MV-4-11 (cell line): Measurements from ENCODE around the gene SPRYD3.

ENCODE experiments used
- DNase-seq: peaks from one replicate; lab custom pipeline; 2025; lab: John Stamatoyannopoulos, UW

SPRYD3 gene

DNA sequence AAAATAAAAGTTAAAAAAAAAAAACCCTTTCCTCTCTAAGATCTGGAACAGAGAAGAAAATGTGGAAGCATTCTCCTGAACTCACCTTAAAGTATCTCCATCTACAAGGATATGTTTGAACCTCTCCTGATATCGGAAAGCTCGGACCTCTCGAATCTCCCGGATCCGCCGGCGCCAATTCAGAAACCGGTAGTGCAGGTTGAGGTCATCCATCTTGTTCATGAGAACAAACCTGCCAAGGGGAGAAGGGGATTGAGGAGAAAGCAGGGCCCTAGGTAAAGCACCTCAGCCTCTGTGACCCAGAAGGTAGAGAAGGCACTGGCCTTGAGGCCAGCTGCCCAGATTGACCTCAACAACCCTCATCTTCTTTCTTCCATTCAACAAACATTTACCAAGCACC lies 2.2 kb downstream of the SPRYD3 start:
- no peak for DNase-seq

DNA sequence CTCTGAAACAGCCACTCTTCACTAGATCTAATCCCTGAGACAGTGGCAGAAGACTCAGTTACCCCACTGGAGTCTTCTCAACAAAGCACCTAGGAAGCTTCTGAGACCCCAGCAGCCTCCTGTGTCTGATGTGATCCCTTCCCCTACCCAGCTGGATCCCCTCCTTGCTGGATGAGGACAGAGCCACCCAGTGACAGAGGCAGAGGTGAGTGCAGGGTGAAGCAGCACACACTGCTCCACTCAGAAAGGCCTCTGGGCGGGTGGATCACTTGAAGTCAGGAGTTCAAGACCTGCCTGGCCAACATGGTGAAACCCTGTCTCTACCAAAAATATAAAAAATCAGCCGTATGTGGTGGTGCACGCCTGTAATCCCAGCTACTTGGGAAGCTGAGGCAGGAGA lies 2.7 kb downstream of the SPRYD3 start:
- DNase-seq, result no peak

DNA sequence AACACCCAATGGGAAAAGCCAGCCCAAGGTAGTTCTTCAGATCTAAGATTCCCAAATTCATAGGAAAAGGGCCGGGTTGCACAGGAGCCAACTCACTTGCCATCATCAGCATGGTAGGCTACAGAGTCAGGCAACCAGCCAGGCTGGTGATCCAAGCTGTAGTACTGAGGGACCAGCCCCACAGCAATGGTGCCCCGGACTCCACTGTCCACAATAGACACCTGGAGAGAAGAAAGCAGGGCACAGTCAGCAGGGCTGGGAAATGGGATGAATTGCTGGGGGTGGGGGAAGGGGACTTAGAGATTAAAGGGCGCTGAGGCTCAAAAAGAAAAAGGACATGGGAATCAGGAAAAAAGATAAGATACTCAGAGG lies 4.2 kb downstream of the SPRYD3 start:
- DNase-seq, result no peak

DNA sequence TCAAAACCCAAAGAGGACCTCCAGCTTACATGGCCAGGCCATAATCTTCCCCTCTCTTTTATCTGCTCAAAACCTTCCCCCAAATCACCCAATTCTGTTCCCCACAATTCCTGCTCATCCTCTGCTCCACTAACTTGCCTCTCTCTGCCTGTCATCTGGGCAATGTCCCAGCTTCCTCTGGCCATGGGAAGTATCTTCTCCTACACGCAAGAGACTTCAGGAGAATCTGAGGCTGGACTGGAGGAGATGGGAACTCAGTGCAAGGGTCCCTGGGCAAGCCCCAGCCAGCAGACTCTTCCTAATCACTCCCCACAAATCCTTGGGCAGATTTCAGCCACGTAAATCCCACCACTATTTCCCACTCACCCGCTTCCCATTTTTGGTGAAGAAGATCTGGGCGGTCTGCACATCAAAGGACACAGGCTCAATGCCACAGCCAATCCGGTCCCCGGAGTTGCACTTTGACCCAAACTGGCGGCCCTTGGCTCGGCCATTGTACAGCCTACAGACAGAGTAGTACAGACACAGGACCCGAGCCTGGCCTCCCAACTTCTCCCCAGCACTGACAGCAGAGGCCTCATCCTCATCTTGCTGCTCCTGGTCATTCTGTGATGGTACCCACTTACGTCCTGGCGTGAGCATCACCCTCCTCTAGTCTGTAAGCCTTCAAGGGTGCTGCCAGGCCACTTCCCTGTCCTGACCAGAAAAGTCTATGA lies 4.7 kb downstream of the SPRYD3 start:
- no peak for DNase-seq

DNA sequence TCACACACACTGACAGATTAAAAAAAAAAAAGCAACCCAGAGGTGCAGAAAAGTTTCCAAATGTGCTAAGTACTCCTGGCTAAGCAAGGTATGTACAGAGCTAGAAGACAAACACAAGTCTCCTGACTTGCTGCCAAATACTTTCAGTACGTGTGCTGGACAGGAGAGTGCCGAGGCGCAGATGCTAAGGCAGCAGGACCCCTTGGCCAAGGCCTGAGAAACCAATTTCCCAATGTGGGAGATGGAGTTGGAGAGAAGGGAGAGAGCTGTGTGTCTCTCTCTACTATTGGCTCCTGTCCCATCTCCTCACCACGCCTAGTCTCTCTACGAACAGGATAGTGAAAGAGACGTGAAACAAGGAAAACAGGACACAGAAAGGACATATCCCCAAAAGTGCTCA lies 5.3 kb downstream of the SPRYD3 start:
- no peak for DNase-seq

DNA sequence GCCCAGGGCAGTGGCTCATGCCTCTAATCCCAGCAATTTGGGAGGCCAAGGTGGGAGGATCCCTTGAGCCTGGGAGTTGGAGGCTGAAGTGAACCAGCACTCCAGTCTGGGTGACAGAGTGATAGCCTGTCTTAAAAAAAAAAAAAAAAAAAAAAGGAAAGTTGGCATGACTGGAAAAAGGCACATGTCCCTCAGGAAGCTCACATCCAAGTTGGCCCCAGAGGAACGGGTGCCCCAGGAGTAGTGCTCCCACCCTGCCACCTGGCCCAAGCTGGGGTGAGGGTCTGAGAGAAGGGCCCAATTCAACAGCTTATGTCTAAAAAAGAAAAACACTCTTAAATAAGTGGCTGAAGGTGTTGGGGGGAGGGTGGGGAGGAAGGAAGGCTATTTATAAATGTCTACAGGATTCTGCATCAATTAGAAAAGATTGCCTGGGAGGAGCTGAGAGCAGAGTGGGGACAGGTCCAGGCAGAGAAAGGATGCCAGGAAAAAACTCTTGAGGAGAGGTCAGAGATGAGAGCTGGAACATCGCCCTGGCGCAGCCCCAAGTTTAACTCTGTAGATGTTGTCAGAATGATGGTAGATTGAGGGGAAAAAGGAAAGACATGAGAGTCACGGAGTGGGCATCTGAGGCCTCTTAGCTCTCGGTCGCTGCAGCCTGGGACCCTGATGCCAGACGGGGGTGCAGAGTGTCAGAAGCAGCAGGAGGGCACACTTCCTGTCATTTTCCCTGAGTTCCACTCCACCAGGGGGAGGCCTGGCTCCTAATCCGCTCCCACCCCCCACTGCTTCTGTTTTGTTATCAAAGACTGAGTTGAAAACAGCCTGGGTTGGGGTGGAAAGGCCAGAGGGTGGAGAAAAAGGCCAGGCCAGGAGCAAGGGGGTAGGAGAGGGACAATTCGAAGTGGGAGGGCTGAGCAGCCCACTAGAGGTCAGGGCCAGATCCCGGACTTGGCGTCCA lies 7.3 kb downstream of the SPRYD3 start:
- no peak for DNase-seq

DNA sequence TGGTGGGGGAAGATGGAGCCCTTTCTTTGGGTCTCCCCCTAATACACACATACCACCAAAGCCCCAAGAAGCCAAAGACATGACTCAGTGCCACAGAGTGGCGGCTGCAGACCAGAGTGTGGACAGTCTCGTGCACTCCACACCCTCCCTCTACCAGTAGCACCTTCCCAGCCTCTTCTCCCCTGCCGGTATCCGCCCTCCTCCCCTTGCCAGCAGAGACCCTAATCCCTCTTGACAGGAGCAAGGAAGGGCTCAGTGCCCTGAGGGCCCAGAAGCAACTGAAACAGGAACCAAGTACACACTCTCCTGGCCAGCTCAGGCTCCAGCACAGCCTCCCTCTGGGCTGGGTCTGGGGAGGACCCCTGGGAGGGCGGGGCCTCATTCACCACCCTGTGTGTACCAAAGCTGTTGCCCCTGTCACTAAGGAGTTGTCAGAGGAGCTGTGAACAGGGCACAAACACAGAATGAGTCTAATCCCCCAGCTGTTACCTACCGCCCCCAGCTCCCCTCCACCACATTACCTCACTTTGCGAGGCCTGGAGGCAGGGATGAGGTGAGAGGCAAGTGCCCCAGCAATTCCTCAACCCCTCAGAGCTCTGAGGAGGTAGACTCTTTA lies 8.2 kb downstream of the SPRYD3 start:
- peak; percentile 47 for DNase-seq

DNA sequence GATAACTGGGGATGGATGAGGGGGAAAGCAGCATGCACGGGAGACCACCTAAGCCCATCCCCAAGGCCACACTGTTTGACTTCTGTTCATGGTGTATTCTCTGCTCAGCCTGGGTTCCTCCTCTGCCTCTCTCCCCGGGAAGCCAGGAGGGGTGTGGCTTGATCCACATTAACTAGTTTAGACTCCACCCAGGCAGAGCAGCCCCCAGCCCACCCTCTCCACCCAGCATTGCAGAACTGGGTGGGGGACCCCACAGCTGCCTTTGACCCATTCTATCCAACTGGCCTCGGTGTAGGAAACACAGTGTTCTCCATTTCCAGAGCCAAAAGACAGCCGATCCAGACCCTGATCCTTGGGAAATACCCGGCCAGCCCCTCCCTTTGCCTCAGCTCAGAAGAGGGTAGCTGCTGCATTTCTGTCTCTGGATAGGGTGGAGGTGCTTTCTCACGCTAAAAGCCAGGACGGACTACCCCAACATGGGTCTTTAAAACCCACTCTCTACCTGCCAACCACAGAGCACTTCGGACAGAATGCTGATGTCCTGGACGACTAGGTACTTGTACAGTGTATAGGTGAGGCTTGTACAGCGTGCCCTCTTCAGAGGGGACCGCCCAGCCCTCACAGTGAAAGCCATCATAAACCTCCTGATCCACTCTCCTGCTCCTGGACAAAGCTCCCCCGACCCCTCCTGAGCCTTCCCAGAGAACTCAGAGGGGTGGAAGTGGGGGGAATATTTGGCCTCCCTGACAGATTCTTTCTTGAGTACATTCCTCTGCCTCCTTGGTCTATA lies 9.4 kb downstream of the SPRYD3 start:
- DNase-seq, result no peak

DNA sequence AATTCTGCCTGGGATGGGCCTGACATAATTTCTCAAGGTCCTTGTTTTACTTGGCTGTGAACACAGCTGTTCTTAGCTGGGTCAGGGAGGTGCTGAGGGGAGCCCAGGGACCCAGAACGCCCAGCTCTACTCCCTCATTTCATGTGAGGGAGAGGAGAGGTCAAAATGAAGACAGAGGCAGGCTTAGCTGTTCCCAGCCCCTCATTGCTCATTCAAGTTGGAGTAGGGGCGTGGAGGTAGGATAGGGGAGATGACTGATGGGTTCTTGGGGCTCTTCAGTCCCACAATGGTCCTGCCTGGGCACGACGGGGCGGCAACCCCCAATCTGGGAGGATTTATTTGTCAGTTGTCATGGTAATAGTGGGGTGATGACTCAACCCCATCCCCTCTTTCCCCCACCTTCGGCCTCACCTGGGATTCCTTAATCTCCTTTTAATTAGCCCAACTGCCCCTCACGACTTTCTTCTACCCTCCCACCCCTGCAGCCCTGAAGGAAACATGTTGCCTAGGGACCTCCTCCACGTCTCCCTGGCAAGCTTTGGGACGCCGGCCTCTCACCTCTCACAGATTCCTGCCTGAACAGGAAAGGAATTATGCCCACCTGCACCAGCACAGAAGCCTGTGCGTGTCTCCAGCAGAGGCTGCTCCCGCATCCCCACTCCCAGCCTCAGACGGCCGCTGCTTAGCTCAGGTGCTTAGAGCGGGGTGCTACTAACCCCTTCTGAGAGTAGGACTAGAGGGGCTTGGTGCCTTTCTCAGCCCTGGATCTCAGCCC lies 10.2 kb downstream of the SPRYD3 start:
- DNase-seq, result no peak

DNA sequence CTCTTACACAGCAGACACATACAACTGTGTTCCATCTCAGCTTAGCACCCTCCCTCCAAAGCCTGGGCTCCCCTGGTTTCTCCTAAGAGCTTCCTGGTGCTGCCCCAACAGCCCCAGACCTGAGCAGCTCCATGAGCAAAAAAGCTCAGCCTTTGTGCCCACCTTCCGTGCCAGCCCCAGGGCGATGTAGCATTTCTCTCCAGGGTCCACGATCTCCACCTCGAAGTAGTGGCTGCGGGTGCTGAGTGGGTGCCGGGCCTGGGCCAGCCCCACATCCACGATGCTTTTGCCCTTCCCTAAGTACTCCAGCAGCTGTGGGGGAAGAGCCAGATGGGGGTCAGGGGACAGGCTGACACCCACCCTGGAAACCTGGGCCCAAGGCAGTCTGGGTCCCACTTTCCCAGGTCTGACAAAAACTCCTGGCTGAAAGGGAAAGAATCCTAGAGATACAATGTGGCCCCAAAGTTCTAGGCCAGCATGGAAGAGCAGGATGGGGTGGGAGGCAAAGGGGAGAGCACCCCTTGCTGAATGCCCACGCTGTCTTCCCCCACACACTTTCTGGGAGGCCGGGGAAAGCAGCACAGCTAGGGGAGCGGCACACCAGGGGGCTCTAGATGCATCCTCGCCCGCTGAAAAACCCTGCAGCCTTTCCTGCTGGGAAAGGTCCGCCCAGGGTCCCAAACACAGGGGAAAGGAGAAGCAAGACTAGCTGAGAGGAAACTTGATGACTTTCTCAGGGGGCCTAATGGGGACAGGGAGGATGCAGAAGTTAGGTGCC lies 11.0 kb downstream of the SPRYD3 start:
- DNase-seq, result no peak

DNA sequence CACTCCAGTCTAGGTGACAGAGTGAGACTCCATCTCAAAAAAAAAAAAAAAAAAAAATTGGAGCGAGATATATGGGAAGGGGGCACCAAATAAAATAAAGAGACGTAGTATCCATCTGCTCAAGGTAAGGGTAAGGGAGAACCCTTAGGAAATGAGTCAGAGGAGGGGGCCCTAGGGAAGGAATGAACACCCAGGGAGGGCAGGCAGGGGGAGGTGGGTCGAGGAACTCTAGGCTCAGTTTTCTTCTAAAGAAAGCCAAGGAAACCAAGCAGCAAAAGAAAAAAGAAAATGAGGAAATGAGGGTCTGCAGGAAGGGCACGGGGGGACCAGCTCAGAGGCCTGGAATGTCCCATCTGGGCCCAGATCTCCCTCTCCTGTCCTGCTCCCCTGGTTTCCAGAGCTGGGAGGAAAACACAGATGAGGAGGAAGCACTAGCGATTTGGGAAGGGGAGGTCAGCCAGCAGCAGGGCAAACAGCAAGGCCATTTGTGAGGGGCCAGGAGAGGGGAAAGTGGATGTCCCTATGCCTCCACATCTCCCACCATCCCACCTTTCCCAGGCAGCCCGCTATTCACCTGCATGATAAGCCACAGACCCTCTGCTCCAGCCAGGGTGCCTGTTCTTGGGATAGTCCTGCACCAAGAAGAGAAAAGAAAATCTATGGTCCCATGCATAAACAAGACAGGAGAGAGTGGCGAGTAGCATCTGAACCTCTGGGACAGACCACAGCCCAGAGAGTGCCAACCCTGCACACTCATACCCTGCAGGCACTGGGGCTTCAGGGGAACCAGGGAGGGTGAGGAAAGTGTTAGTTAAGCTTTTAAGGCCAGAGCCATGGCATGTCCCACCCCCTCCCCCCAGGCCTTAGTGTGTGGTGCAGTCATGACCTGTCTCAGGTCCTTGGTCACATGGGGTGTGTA lies 11.9 kb downstream of the SPRYD3 start:
- no peak for DNase-seq

DNA sequence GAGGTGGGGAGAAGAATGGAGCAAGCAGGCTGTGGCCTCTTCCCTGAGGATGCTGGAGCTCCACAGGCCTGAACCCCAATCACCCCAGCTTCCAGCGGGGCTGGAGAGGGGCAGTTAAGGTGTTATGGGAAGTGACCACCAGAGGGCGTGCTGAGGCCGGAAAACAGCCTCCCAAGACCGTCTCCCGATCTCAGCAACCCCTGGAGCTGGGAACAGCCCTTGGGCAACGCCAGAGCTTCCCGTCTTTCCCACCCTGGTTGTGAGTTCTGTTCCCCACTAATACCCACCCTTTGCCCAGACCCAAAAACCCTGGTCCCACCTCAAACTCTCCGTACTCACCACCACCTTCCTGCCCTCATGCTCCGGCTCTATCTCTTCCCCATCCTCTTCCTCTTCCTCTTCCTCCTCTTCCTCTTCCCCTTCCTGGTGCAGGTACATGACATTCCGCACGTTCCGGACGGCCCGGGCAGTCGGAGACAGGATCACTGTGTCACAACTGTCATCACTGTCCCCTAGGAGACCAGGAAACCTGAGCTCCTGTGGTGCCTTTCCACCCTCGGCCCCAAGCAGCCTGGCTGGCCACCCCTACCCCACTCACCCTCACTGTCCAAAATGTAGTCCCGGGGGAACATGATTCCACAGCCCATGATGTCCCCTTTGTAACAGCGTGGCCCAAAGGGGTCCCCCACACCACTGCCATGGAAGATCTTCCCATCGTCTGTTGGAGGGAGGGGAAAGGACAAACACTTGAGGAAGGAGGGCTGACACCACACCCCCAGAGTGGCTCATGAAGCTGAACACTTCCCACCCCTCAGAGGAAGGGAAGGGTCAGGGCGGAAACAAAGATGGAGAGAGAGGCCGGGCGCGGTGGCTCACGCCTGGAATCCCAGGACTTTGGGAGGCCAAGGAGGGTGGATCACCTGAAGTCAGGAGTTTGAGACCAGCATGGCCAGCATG lies 12.9 kb downstream of the SPRYD3 start:
- DNase-seq, result peak; percentile 8

DNA sequence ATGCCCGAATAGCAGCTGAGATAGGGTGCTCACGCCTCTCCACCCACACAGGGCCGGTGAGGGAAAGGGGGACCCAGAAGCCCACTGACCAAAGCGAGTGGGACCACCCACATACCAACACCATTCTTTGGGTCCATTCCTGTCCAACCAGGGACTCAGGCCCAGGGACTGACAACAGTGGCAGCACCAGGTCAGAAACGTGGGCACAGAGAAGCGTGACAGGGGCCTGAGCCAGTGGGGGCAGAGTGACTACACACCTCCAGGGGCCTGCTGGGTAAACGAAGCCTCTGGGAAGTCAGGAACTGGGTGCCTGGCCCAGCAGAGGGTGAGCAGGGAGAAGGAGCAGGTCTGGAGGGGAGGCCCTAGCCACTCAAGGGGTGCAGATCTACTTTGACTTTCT lies 13.7 kb downstream of the SPRYD3 start:
- no peak for DNase-seq

DNA sequence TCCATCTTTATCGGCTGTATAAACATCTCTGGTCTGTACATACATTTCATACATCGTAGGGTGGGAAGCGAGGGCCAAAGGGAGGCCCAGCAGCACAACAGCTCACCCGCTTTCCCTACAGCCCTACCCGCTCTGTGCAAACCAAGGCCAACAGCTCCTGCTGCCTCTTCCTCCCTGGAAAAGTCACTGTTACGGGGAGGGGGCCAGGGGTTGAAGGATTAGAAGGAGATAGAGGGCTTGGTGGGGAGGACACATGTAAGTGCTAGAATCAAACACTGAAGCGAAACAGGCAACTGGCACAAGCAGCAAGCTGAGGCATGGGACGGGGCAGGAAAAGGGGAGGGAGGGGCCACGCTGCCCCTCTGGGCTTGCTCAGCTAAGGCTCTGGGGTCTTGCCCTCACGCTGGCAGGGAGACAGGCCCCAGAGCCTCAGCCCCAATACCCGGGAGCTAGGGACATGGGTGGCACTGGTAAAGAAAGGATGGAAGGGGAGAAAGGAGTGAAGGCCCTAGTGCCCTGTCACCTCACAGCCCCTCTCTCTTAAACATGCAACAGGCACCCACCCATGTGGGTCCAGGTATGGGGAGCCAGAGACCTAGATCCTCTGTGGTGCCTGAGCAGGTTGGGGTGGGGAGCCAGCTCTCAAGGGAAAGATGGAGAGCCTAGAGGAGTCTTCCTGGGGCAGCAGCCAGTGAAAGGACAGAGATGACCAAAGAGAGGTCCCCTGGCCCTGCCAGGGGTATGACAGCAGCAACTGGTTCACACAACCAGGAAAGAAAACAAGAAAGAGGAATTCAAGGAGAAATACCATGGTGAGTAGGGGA lies 14.4 kb downstream of the SPRYD3 start:
- DNase-seq, result no peak

DNA sequence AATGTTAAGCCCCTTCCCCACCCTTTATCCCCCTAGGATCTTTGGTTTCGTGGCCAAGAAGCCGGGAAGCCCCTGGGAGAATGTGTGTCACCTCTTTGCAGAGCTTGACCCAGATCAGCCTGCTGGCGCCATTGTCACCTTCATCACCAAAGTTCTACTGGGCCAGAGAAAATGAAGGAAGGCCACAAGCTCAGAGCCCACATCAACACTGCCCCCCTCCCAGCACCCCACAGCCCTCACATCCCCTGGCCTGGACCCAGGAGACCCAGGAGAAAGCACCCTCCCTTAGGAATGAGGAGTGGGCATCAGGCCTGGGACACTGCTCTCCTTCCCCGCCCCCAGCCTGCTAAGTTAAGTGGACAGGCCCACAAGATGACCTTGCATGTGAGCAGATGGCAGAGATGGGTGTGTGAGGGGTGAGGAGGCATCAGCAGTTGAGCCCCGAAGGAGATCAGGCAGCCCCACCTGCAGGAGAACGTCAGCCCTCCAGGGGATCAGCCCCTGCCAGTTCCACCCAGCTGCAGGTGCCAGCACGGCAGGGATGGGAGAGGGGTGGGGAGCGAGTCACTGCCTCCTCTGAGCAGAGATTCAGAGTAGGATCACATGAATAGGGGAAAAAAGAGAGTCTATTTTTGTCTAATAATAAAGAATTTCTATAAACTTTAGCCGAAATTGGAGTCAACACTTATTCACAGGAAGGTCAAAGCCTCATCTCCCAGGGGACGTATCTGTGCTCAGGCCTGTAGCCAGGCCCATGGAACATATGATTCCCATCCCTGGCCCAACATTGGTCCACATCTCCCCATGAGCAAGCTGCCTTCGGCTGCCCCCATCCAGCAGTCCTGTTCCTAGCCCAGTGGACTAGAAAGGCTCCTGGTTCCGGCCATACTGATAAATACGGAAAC lies 15.2 kb downstream of the SPRYD3 start:
- DNase-seq, result no peak

DNA sequence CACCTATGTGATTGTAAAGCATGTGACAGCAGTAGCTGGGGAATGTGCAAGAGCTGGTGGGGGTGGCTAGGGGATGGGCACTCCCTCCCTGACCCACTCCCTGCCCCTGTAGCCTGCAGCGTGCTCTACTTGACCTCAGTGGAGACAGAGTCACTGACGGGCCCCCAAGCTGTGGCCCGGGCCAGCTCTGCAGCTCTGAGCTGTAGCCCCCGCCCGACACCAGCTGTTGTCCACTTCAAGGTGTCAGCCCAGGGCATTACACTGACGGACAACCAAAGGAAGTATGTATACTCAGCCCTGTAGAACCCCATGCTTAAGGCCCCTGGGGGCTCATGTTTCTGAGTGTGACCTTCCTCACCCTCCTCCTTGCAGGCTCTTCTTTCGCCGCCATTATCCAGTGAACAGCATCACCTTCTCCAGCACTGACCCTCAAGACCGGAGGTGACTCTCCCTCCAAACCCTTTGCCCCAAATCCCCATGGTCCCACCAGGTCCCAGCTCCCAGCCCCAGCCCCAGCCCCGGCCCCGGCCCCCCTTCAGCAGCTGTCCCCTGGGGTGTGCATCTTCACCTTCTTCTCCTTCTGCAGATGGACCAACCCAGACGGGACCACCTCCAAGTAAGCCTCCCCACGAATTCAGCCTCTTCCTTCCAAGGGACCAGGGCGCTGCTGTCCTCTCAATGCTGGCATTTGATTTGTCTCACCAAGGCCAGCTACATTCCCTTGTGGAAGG lies 16.0 kb downstream of the SPRYD3 start:
- no peak for DNase-seq
